HG02759 (cell line): Measurements from ENCODE around the gene NOX4.
"Not testable (repeated sequence)": the region's sequence is repeated elsewhere in the genome, so short reads cannot be mapped to it uniquely, and the experiment has no call there.

Experiments
- ATAC-seq: cut with Tn5 transposase; IDR thresholded peaks from one replicate; pipeline ENCODE4 v1.9.1; 2021; ENCODE audit warnings: mild to moderate bottlenecking, moderate library complexity; ENCODE audit not compliant: unreplicated experiment

Gene NOX4

DNA sequence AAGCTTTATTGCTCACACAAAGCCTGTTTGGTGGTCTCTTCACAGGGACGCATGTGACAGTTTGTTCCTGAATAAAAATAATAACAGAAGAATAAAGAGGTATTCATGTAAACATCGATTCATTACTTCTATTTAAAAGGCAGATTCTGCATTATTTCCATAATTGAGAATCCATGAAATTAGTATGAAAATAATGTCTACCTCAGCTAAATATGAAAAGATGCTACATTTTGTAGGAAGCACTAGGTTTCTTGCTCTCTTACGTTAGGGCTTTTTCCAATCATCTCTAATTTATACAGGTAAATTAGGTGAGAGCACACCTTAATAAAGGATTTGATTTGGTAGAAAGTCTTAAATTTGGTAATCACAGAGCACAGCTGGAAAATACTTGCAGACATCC, 103.7 kb downstream of the NOX4 start:
- not testable (repeated sequence) for ATAC-seq

DNA sequence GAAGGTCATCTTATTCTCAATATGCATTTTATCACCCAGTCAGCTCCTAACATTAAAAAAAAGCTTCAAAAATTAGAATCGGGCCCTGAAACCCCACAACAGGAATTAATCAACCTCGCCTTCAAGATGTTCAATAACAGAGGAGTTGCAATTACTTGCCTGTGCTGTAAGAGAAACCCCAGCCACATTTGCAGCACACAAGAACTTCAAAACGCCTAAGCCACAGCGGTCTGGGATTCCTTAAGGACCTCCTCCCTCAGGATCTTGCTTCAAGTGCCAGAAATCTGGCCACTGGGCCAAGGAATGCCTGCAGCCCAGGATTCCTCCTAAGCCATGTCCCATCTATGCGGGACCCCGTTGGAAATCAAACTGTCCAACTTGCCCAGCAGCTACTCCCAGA, 108.2 kb downstream of the NOX4 start:
- not testable (repeated sequence) for ATAC-seq

DNA sequence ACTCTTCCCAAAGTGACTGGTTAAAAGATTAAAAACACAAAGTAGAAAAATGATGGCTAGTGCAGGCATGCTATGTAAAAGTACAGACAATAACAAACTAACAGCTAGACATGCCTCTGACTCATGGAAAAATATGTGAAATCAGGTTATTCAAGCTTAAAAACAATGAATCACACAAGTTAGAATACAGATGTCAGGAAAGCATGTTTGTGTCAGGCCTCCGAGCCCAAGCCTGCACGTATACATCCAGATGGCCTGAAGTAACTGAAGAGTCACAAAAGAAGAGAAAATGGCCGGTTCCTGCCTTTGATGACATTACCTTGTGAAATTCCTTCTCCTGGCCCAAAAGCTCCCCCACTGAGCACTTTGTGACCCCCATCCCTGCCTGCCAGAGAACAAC, 110.1 kb downstream of the NOX4 start:
- no peak for ATAC-seq

DNA sequence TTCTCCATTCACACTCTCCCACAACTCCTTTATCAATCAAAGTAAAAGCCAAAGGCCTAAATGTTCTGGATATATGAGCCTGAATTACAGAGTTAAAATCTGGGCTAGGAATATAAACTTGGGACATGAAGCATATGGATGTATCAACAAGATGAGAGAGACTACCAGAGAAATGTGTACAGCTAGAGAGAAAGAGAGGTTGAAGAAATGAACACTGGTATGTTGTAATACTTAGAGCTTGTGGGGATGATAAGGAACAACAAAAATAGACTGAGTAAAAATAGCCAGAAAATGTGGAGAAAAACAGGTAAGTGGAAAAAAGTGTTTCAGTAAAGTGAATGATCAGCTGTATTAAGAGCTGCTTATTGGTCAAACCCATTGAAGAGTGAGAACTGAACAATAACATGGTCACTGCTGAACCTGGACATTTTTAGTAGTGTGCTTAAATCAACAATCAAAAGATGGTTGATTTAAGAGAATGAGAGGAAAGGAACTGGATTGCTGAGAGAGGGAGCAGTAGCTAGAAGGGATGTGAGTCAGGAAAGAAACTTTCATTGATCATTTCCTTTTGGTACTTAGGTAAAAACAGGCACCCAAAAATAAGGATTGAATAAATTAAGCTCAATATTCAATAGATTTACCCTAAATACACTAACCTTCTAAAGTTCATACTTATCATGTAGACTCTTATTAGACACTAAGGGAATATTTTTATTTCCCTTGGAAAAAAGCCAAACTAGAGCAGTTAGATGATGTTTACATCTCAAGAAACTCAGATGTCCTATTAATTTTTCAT, 111.0 kb downstream of the NOX4 start:
- ATAC-seq, result not testable (repeated sequence)

DNA sequence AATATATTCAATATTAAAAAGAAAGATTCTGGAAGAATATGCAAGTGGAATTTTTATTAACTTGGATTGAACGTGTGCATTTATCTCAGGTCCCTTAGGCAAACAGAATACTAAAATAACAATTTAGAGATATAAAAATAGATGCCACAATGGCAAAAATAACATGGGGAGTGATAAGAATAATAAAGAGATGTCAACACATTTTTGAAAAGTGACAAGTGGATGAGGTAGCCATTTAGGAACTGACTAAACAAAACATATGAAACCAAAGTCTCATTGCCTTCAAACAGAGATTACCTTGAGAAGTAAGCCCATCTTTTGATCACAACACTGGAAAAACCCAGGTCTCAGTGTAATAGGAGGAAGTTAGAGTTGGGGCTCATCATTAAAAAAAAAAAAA, 112.2 kb downstream of the NOX4 start:
- not testable (repeated sequence) for ATAC-seq

DNA sequence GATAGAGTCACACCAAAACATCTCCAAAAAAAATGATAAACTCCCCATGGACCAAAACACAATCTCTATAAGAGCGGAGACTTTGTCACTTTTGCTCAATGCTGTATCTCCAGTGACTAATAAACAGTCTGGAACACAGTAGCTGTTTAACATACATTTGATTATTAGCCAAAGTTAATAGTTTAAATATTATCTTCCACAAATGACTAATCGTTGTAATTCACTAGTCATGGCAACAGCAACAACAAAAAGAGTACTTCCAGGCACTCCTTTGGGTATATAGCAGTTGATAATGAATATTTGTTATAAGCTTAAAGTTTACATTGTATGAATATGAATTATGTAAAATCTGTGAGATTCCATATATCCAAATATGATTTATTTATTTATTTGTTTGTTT, 121.8 kb downstream of the NOX4 start:
- ATAC-seq, result not testable (repeated sequence)

DNA sequence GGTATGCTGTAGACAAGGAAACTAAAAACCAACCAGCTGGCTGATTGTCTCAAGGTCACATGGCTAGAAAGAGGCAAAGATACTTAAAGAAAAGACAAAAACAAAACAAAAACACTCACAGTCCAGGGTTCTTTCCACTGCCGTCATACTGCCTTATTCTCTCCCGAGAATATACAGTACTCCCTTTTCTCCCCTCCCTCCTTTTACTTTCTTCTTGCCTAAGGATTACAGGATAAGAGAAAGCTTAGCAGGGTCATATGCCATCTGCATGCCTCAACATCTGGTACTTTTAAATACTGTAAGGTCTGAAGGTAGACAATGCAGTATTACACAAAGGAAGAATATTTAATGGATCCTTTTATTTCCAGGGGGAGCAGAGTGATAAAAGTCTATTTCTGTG, 126.3 kb downstream of the NOX4 start:
- ATAC-seq, result not testable (repeated sequence)

DNA sequence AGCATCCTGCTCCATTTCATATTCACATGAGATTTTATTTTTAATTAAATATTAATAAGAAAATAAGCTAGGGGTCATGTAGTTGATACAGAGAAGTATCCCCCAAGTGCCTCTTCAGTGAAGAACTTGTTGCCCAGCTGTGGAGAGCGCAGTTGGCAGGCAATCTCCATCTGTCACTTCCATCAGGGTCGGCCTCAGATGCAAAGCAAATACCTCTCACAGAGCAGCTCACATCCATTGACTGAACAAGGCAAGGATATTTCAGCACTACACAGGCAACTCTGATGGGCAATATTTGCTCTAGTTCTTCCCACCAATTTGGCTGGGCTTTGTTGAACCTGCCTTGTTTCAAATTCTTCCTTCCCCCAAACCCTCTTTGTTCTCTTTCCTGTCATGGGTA, 129.4 kb downstream of the NOX4 start:
- no peak for ATAC-seq

DNA sequence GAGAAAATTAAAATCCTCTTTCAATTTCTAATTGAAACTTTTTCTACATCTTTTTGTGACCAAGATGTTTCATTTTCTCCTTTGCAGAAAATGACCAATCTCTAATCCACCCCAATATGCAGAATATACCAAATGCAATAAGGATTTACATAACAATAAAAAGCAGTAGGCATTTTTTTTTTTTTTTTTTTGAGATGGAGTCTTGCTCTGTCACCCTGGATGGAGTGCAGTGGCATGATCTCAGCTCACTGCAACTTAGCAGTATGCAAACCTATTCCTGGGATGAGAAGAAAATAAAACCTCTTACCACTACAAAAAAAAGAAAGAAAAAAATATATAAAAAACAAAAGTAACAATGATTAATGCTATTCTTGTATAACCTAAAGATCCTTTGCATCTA, 132.0 kb downstream of the NOX4 start:
- not testable (repeated sequence) for ATAC-seq

DNA sequence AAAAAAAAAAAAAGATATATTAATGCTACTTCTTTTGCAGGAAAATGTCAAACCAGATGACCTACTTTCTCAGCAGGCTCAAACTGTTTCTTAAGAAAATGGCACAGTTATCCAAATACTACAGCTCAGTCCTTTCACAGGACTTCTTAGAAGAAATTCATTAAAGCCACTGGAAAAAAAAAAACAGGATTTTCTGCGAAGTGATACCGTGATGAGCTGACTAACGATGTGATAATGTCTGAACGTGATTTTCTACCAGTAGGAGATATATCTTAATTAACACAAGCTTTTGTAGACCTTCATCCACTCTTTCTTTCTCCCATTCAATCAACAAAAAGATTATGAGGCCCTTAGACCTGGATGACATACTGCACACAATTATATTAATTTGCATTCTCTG, 132.4 kb downstream of the NOX4 start:
- no peak for ATAC-seq

DNA sequence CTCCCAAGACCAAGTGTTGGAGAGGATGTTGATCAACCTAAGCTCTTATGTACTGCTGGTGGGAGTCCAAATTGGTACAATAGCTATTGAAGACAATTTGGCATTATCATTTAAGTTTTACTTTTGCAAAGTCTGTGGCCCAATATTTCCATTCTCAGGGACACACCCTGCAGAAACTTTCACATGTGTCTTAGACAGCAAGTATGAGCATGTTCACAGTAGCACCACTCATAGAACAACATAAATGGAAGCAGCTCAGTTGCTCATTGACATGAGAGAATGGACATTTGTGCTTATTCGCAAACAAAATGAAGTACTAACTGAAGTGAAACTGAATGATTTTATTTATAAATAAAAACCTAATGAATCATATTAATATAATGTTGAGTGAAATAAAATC, 135.5 kb downstream of the NOX4 start:
- ATAC-seq, result no peak

DNA sequence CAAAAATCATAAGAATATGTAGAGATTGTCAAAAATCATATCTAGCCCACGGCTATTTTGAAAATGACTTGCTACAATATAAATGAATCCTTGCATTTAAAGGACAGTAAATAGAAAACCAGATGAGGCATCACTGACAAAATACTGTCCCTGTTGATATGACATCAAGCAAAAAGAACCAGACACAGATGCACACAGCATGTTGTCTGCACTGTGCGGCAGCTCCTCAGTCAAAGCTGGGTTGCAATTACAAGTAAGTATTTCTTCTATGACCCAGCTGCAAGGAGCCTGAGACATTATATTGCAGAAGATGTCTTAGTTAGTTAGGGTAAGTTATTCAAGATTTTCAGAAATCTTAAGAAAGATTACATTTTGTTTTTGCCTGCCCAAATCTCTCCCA, 136.7 kb downstream of the NOX4 start:
- not testable (repeated sequence) for ATAC-seq

DNA sequence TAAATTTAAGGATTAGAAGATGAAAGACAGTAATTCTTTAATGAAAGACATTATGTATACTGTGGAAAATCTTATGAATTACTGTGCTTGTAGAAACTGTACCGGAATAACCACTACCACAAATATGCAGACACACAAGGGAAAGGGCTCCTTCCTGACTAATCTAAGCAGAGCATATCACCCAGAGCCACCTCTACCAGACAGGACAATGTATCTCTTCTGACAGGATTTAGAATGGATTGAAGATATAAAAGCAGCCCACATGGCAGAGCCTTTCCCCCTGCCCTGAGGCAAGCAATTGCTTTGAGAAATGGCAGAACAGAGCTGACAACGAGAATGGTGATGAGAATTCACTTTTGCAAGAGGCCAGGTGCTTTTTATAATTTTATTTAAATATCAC, 144.1 kb downstream of the NOX4 start:
- no peak for ATAC-seq

DNA sequence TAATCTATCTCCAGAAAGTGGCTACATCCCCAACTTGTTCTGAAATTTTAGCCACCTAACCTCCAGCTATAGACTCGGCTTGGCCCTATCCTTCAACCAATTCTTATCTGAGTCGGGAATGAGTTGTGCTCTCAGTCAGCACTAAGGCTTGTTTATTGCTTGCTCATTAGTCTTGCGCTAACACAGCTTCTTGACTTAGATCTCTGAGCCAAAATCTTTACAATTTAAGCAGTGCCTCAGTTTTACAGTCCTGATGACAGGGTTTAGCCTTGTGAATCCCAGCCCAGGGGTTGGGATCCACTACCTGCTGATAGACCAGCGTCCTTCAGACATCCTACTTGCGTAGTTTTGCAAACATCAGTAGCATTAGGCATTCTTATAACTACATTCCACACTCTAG, 144.6 kb downstream of the NOX4 start:
- no peak for ATAC-seq

DNA sequence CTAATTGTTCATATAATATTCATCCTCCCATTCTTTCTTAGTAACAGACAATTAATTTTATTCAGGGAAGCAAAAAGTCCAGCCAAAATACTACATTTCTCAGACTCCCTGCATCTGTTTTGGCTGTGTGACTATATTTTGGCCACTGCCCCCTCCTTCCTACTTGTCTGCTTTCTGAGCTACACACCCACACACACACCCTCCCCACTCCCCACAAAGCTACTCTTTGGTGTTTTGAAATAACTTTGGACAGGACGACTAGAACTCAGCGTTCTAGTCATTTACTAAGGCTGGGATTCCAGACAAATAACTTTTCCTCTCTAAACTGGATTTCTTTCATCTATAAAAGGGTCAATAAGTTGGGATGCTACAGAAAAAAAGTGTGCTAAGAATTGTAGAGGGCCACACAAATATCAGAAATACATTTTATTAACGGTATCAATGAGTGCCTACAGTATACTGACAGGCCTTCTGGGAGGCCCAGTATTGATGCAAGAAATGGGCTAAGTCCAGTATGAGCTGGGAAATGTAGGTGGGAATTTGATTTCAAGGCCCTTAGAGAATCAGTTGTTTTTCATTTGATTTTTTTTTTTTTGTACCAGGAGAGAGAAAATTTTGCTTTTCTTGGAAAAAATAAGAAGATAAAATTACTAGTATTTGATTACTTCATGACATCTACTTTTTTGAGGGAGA, 148.1 kb downstream of the NOX4 start:
- not testable (repeated sequence) for ATAC-seq

DNA sequence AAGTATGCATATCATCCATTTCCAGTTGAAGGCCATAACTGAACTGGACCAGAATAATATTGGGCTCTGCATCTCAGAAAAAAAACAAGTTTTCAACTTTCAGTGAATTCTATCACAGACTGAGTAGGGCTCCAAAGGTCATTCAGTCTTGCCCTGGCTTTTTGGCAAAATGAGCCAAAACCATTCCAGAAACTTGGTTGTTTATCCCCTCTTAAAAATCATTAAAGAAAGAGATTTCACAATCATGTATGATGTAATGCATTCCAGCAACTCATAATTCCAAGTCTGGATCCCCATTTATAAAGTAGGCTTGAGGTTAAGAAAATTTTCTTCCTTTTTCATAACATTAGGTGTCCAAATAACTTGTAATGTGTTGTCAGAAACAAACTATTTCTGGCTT, 150.7 kb downstream of the NOX4 start:
- not testable (repeated sequence) for ATAC-seq

DNA sequence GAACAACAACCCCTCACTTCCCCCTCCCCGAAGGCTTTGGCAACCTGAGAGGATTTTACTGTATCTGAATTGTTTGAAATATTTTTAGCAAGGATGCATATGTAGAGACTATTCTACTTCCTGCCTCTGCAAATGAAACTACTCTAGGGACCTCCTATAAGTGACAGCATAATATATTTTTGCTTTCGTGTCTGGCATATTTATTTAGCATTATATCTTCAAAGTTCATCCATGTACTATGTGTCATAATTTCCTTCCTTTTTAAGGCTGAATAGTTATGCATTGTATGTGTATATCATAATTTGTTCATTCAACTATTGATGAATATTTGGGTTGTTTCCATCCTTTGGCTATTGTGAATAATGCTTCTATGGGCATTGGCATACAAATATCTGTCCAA, 153.1 kb downstream of the NOX4 start:
- ATAC-seq, result not testable (repeated sequence)

DNA sequence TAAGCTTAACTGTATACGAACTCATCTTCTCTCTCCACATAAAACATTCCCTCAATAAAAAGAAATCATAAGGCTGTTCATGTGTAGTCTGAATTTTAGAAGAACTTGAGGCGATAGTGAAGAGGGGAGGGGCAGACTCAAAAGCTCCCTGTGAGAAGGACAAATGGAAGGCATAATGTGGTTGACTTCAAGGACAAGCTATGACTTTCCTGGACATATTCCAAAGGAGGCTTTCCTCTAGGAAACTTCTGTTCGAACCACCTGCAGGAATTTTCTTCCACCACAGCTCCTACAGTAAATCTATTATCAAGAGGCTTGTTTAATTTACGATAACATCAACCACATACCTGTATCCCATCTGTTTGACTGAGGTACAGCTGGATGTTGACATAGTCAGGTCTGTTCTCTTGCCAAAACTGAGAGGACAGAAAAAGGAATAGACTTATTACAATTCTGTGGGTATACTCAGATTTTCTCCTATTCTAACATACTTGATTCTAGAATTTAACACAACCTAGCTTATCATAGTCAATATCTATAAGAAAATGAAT, 154.0 kb downstream of the NOX4 start:
- not testable (repeated sequence) for ATAC-seq

DNA sequence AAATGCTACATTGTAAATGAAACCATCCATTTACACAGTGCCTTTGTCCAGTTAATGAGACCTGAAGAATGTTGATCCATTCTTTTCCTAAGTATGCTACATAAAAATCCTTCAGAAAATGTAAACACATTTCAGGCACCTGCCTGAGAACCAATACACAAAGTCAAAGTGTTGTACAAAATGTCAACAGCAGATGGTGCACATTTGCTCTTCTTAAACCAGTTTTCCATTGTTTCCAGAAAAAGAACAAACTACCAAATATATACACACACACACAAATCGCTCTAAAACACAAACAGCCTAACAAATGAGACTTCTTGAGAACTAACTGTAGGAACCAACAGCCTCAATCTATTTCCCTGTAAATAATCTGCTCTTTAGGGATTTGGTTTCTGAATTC, 157.5 kb downstream of the NOX4 start:
- not testable (repeated sequence) for ATAC-seq

DNA sequence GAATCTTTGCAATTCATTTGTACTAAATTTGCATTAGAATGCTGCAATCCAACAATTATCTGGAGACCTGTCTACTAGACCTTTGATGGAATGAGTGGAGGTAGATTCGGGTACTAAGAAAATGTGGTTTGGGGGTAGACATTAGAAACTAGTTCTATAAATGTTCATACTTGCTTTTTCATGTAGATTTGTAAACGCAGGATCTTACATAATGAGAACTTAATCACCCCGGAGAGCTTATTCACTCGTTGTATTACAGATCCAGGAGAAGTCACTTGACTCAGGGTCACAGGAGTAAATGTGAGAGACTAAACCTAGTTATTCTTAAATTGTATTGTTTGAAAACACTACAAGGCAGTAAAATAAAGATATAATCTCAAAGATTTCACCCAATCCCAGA, 159.2 kb downstream of the NOX4 start:
- not testable (repeated sequence) for ATAC-seq

DNA sequence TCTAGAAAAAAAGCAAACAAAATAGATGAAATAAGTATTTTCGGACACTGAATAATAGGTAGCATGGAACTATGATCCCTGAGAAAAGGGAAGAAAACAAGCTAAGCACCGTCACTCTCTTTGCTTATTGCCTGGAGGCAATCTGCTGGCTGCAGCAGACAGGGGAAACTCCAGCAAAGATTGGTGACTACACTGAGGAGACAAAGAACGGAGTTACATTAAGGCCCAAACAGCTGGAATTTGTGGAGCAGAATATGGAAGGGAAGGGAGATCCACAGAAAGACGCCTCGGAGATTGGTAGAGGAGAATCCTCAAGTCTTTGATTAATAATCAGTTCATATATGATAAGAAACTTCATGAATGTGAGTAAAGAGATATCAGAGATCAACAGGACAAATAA, 163.3 kb downstream of the NOX4 start:
- ATAC-seq, result no peak

DNA sequence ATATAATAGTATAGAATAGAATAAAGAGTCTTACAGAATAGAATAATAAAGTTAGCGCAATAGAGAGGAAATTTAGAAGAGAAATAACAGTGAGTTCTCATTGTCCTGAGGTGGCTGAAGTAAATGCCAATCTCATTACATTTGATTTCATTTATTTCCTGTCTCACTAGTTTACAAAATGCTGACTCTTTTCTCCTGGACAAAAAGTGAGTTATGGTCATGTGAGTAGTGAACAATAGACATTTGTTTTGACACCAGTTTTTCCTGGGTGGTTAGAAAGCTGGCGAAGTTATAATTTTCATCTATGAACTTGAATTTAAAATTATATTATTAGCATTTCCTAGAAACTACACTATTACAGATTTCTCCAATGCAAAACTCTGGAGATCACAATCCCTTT, 169.8 kb downstream of the NOX4 start:
- no peak for ATAC-seq
